Erythroblast (primary cell): Measurements from ENCODE around the gene MLST8.

Experiments used
- GATA1 ChIP-seq: IDR thresholded peaks from 2 replicates; pipeline ENCODE4 v1.6.1; 2011; ENCODE audit warnings: low read depth, mild to moderate bottlenecking, control low read depth, low read length, moderate library complexity
- POLR2A ChIP-seq: IDR thresholded peaks from 2 replicates; pipeline ENCODE4 v1.6.1; 2011; ENCODE audit warnings: mild to moderate bottlenecking, low read length

GRCh38 chr16:2162676-2163118, 42.6 kb upstream of the MLST8 start:
- TF ChIP-seq POLR2A (no peak), GATA1 (no peak)
